Gastroesophageal sphincter (tissue), 3 donors: ENCODE measurements around the gene PCBD1.

Experiments used
- POLR2A ChIP-seq, 2 donors: fragments of 450-650 bp; IDR thresholded peaks; one replicate each; pipeline ENCODE4 v1.6.1; 2017; ENCODE audit warnings: antibody characterized with exemption in 2 of 2, mild to moderate bottlenecking in 2 of 2, moderate library complexity in 1 of 2
- POLR2AphosphoS5 ChIP-seq: sonication (generic); formaldehyde crosslinking; IDR thresholded peaks from one replicate; pipeline ENCODE4 v1.6.1; 2017; ENCODE audit warnings: antibody characterized with exemption
- TF ChIP-seq, protein P1 (sequence below), 4 experiments: fragments of 200-600 bp in 2 of 4; fragments of 450-650 bp in 2 of 4; sonication (generic) in 1 of 4; IDR thresholded peaks; one replicate each; pipeline ENCODE4 v1.5.1; 2017 to 2019; ENCODE audit warnings: antibody characterized with exemption in 4 of 4, mild to moderate bottlenecking in 2 of 4, moderate library complexity in 2 of 4

DNA sequence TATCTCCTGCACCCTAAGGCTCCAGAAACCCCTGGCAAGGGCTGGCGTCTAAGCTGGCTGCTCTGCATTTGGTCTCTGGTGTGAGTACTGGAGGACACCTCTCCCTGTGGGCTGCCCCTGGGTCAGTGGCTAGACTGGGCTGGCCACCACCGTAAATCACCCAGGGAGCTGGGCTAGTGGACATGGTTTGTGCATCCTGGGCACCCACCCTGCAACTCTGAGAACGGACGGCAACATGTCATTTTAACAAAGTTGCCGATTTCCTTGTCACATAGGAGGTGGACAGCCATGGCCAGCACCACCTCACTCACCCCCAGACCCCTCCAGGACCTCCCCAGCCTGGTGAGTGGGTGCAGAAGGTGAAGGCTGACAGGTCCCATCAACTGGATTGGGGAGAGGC, 26.8 kb upstream of the PCBD1 start:
- no peak for TF ChIP-seq POLR2A (IDR thresholded peaks at IDR 0.05)
- TF ChIP-seq, protein P1, sequence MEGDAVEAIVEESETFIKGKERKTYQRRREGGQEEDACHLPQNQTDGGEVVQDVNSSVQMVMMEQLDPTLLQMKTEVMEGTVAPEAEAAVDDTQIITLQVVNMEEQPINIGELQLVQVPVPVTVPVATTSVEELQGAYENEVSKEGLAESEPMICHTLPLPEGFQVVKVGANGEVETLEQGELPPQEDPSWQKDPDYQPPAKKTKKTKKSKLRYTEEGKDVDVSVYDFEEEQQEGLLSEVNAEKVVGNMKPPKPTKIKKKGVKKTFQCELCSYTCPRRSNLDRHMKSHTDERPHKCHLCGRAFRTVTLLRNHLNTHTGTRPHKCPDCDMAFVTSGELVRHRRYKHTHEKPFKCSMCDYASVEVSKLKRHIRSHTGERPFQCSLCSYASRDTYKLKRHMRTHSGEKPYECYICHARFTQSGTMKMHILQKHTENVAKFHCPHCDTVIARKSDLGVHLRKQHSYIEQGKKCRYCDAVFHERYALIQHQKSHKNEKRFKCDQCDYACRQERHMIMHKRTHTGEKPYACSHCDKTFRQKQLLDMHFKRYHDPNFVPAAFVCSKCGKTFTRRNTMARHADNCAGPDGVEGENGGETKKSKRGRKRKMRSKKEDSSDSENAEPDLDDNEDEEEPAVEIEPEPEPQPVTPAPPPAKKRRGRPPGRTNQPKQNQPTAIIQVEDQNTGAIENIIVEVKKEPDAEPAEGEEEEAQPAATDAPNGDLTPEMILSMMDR (IDR thresholded peaks at IDR 0.05): no peak
- TF ChIP-seq POLR2AphosphoS5: no peak
